SK-N-SH treated with all-trans-retinoic acid at 6 μM for 48 hours (cell line): Measurements from ENCODE around the gene TMED5.

Experiments
- ARNTL ChIP-seq: fragments of 450-650 bp; formaldehyde crosslinking; IDR thresholded peaks from 2 replicates; pipeline ENCODE4 v1.5.0; 2020; ENCODE audit warnings: low read depth, mild to moderate bottlenecking, moderate library complexity, borderline replicate concordance
- CSRNP3 ChIP-seq: fragments of 250-450 bp; sonication (Bioruptor Pico); IDR thresholded peaks from 2 replicates; pipeline ENCODE4 v1.5.1; 2021; ENCODE audit warnings: mild to moderate bottlenecking, moderate library complexity
- ESRRG ChIP-seq: fragments of 250-450 bp; sonication (Bioruptor Pico); IDR thresholded peaks from 2 replicates; pipeline ENCODE4 v1.6.1; 2021; ENCODE audit warnings: mild to moderate bottlenecking
- GLIS3 ChIP-seq: fragments of 250-450 bp; sonication (Bioruptor Pico); IDR thresholded peaks from 2 replicates; pipeline ENCODE4 v1.5.0; 2020; ENCODE audit warnings: mild to moderate bottlenecking, moderate library complexity
- POU6F1 ChIP-seq: fragments of 250-450 bp; sonication (Bioruptor Pico); IDR thresholded peaks from 2 replicates; pipeline ENCODE4 v1.8.0; 2021; ENCODE audit warnings: low read depth, mild to moderate bottlenecking, moderate library complexity, borderline replicate concordance
- RARB ChIP-seq: fragments of 250-450 bp; sonication (Bioruptor Pico); IDR thresholded peaks from 2 replicates; pipeline ENCODE4 v1.8.0; 2021; ENCODE audit warnings: mild to moderate bottlenecking, moderate library complexity
- TSHZ2 ChIP-seq: fragments of 250-450 bp; sonication (Bioruptor Pico); IDR thresholded peaks from 2 replicates; pipeline ENCODE4 v1.5.0; 2020; ENCODE audit warnings: mild to moderate bottlenecking, moderate library complexity
- ZC3H10 ChIP-seq: fragments of 250-450 bp; sonication (Bioruptor Pico); IDR thresholded peaks from 2 replicates; pipeline ENCODE4 v1.5.1; 2021; ENCODE audit warnings: mild to moderate bottlenecking, moderate library complexity
- ZFP3 ChIP-seq: fragments of 250-450 bp; sonication (Bioruptor Pico); IDR thresholded peaks from 2 replicates; pipeline ENCODE4 v1.5.0; 2020; ENCODE audit warnings: mild to moderate bottlenecking, moderate library complexity
- TF ChIP-seq, protein P1 (sequence below): fragments of 250-450 bp; sonication (Bioruptor Pico); IDR thresholded peaks from 2 replicates; pipeline ENCODE4 v1.5.1; 2020; ENCODE audit warnings: low read depth, mild to moderate bottlenecking, moderate library complexity
- TF ChIP-seq, protein P2 (sequence below): fragments of 250-450 bp; sonication (Bioruptor Pico); IDR thresholded peaks from 2 replicates; pipeline ENCODE4 v1.8.0; 2020; ENCODE audit warnings: mild to moderate bottlenecking, moderate library complexity, borderline replicate concordance

DNA sequence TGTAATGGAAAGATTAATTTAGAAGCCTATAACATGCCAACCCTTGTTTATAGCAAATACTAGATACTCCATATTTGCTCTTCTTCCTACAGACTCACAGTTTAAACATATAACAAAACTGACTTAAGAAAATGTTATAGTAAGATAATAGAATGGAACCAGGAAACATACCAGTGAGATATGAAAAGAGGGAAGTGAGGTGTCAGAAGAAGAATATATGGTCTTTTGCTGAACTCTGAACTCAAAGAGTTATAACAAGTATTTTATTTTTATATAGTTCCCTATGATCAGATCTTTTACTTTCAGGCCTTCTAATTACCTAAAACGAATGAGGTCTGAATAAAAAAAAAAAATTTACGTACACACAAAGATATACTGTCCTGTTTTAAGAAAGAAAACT lies 20.9 kb downstream of the TMED5 start:
- TF ChIP-seq ESRRG (CRISPR knock-in tag), result no peak
- TF ChIP-seq ARNTL, result no peak
- TF ChIP-seq ZFP3, result no peak
- no peak for TF ChIP-seq RARB (CRISPR knock-in tag)
- no peak for TF ChIP-seq GLIS3 (CRISPR knock-in tag)
- TF ChIP-seq, protein P1, sequence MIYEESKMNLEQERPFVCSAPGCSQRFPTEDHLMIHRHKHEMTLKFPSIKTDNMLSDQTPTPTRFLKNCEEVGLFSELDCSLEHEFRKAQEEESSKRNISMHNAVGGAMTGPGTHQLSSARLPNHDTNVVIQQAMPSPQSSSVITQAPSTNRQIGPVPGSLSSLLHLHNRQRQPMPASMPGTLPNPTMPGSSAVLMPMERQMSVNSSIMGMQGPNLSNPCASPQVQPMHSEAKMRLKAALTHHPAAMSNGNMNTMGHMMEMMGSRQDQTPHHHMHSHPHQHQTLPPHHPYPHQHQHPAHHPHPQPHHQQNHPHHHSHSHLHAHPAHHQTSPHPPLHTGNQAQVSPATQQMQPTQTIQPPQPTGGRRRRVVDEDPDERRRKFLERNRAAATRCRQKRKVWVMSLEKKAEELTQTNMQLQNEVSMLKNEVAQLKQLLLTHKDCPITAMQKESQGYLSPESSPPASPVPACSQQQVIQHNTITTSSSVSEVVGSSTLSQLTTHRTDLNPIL, result no peak
- TF ChIP-seq CSRNP3, result no peak
- TF ChIP-seq, protein P2, sequence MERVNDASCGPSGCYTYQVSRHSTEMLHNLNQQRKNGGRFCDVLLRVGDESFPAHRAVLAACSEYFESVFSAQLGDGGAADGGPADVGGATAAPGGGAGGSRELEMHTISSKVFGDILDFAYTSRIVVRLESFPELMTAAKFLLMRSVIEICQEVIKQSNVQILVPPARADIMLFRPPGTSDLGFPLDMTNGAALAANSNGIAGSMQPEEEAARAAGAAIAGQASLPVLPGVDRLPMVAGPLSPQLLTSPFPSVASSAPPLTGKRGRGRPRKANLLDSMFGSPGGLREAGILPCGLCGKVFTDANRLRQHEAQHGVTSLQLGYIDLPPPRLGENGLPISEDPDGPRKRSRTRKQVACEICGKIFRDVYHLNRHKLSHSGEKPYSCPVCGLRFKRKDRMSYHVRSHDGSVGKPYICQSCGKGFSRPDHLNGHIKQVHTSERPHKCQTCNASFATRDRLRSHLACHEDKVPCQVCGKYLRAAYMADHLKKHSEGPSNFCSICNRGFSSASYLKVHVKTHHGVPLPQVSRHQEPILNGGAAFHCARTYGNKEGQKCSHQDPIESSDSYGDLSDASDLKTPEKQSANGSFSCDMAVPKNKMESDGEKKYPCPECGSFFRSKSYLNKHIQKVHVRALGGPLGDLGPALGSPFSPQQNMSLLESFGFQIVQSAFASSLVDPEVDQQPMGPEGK (CRISPR knock-in tag), result no peak
- TF ChIP-seq POU6F1, result no peak
- no peak for TF ChIP-seq ZC3H10
- no peak for TF ChIP-seq TSHZ2 (CRISPR knock-in tag)
